GM13976 (cell line): ENCODE data around the gene ZNF433.
A peak's percentile ranks its signal among the peaks of the same experiment; 100 is the strongest.
"Not testable (repeated sequence)": the region's sequence is repeated elsewhere in the genome, so short reads cannot be mapped to it uniquely, and the experiment has no call there.

Experiments used
- DNase-seq: peaks from one replicate; pipeline ENCODE4 v3.0.0; 2012; ENCODE audit warnings: low spot score
- in situ Hi-C: fragments of 300-500 bp; cut with MboI; formaldehyde crosslinking; loops from one replicate; pipeline ENCODE4 v1.12.0; 2022; ENCODE audit warnings: low sequenced_read_pairs, mixed read lengths, inconsistent platforms; ENCODE audit not compliant: unreplicated experiment
- TF ChIP-seq, protein P1 (sequence below): IDR thresholded peaks from 2 replicates; pipeline ENCODE4 v1.5.1; 2012; ENCODE audit warnings: borderline replicate concordance, mild to moderate bottlenecking; ENCODE audit not compliant: insufficient read depth; ENCODE audit errors: extremely low read depth, missing control alignments, control extremely low read depth

The ZNF433 gene

DNA sequence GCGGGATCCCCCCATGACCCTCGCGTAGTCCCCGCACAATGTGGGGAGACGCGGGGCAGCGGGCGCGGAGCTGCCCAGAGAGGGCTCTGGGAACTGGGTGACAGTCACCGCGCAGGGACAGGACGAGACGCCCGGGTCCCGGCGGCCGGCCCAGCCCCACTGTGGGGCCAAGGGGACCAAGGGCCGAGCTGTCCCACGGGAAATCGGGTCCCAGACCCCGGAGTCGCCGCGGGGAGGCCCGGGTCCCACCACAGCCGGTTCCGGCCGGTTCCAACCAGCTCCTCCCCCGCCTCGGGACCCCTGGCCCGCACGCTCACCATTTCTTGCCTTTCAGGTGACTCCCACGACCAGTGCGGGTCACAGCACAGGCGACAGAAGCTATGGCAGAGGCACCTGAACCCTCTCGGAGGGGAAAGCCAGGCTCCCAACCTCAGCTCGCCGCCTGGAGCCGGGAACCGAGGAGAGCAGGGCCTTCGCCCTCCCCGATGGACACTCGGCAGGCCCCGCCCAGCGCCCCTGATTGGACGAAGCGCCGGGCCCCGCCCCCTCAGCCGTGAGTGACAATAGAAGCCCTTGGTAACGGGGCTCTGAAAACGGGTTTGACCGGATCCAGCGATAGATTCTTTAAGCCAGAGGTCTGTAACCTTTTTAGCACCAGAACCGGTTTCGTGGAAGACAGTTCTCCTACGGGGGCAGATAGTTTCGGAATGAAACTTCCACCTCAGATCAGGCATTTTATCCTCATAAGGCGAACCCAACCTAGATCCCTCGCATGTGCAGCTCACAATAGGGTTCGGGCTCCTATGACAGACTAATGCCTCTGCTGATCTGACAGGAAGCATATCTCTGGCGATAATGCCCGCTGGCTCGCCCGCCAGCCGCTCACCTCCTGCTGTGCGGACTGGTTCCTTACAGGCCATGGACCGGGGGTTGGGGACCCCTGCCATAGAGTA, at the start of gene ZNF433:
TSS of gene ZNF433 (minus strand) at position 460 of the 953 bp plus-strand sequence. CDS start at position 320, 140 bp downstream.
- in situ Hi-C loops, result no loop called here
- TF ChIP-seq, protein P1, sequence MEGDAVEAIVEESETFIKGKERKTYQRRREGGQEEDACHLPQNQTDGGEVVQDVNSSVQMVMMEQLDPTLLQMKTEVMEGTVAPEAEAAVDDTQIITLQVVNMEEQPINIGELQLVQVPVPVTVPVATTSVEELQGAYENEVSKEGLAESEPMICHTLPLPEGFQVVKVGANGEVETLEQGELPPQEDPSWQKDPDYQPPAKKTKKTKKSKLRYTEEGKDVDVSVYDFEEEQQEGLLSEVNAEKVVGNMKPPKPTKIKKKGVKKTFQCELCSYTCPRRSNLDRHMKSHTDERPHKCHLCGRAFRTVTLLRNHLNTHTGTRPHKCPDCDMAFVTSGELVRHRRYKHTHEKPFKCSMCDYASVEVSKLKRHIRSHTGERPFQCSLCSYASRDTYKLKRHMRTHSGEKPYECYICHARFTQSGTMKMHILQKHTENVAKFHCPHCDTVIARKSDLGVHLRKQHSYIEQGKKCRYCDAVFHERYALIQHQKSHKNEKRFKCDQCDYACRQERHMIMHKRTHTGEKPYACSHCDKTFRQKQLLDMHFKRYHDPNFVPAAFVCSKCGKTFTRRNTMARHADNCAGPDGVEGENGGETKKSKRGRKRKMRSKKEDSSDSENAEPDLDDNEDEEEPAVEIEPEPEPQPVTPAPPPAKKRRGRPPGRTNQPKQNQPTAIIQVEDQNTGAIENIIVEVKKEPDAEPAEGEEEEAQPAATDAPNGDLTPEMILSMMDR, result no peak
- DNase-seq, result peak; percentile 94

DNA sequence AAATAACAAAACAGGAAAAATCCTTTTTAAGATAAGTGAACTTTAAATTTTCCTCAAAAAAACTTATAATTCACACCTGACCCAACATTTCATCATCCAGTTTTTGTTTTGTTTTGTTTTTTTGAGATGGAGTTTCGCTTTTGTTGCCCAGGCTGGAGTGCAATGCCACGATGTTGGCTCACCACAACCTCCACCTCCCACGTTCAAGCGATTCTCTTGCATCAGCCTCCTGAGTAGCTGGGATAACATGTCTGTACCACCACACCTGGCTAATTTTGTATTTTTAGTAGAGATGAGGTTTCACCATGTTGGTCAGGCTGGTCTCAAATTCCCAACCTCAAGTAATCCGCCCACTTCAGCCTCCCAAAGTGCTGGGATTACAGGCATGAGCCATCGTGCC, 47.9 kb upstream of the ZNF433 start:
- in situ Hi-C loops, result not testable (repeated sequence)

DNA sequence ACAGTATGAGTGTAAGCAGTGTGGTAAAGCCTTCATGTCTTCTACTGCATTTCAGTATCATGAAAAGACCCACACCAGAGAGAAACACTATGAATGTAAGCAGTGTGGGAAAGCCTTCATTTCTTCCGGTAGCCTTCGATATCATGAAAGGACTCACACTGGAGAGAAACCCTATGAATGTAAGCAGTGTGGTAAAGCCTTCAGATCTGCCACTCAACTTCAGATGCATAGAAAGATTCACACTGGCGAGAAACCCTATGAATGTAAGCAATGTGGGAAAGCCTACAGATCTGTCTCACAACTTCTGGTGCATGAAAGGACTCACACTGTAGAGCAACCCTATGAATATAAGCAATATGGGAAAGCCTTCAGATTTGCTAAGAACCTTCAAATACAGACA, 41.9 kb upstream of the ZNF433 start:
- in situ Hi-C loops, result no loop called here
- no peak for DNase-seq
- TF ChIP-seq, protein P1, result no peak

More for the DNA sequence above, 47.9 kb upstream of the ZNF433 start:
- not testable (repeated sequence) for DNase-seq

DNA sequence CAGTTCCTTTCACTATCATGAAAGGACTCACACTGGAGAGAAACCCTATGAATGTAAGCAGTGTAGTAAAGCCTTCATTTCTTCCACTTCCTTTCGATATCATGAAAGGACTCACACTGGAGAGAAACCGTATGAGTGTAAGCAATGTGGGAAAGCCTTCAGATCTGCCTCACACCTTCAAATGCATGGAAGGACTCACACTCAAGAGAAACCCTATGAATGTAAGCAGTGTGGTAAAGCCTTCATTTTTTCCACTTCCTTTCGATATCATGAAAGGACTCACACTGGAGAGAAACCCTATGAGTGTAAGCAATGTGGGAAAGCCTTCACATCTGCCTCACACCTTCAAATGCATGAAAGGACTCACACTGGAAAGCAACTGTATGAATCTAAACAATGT, 40.9 kb upstream of the ZNF433 start:
- in situ Hi-C loops, DNase-seq: not testable (repeated sequence)

DNA sequence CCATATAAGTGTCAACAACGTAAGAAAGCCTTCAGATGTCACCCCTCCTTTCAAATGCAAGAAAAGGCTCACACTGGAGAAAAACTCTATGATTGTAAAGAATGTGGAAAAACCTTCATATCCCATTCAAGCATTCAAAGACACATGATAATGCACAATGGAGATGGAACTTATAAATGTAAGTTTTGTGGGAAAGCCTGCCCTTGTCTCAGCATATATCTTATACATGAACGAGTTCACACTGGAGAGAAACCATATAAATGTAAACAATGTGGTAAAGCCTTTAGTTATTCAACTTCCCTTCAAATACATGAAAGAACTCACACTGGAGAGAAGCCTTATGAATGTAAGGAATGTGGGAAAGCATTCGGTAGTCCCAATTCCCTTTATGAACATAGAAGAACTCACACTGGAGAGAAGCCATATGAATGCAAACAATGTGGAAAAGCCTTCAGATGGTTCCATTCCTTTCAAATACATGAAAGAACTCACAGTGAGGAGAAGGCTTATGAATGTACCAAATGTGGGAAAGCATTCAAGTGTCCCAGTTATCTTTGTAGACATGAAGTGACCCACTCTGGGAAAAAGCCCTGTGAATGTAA, 40.2 kb upstream of the ZNF433 start:
- TF ChIP-seq, protein P1, result no peak
- in situ Hi-C loops, result no loop called here
- no peak for DNase-seq

DNA sequence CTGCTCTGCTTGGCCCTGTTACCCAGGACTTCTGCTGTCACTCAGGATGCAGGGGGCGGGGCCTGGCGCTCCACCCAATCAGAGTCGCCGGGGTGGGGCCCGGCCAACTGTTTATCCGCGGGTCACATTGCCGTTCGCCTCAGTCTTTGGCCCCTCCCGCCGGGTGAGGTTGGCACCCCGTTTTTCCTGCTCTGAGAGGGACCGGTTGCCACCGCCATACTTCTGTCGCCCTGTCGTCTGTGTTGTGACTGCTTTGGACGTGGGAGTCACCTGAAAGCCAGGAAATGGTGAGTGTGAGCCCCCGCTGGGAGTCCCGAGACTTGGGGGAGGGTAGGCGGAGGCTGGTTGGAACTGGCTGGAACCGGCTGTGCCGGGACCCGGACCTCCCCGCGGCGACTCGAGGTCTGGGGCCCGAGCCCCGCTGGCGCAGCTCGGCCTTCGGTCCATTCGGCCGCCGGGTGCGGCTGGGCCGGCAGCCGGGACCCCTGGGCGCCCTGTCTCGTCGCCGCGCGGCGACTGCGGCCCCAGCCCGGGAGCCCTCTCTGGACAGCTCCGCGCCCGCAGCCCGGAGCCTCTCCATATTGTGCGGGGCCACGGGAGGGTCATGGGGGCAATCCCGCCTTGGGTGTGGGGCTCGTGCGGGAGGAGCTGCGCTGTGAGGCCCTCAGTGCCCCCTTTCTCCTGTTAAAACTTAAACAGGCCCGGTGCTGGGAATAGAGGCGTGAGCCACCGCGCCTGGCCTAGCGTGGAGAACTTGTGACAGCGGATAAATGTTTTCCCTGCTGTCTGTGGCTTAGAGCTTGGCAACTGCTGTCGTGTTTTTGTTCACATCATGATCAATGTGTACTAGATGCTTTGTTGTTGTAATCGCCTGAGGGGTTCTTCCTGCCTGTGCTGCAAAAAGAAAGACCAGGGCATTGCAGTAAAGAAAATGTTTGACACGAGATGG, 29.4 kb upstream of the ZNF433 start, which contains the start of gene ZNF844:
TSS of gene ZNF844 (plus strand) at position 142 of the 949 bp plus-strand sequence. CDS start at position 285, 143 bp downstream.
- DNase-seq, result peak; percentile 94
- in situ Hi-C loops, result no loop called here
- TF ChIP-seq, protein P1, result no peak

DNA sequence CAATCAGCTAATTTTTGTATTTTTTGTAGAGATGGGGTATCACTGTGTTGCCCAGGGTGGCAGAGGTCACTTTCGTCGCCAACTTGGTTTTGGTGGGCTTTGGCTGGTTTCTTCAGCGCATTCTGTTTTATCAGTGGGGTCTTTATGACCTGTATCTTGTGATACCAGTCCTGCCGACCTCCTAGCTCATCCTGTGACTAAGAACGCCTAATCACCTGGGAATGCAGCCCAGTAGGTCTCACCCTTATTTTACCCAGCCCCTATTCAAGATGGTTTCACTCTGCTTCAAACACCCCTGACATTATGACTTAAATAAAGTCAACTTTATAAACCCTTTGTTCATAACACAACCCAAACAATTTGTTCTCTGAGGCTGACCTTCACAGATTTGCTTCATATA, 20.3 kb upstream of the ZNF433 start:
- in situ Hi-C loops, result no loop called here
- no peak for DNase-seq

More for the DNA sequence above, 20.3 kb upstream of the ZNF433 start:
- TF ChIP-seq, protein P1, result no peak
